H1 (cell line): Measurements from ENCODE around the gene C19orf12. TPM values are rescaled to one million over a fixed set of nuclear protein-coding genes. Genes with fewer than 3 reads are reported as not detected.

Experiments used
- CHD2 ChIP-seq: IDR thresholded peaks from 2 replicates; pipeline ENCODE4 v1.6.1; 2012; ENCODE audit warnings: low read length, improper control_type of control experiment
- FOSL1 ChIP-seq: IDR thresholded peaks from 2 replicates; pipeline ENCODE4 v1.6.1; 2011; ENCODE audit warnings: mild to moderate bottlenecking, low read depth, low read length, moderate library complexity; ENCODE audit not compliant: insufficient read depth
- GTF2F1 ChIP-seq: IDR thresholded peaks from 2 replicates; pipeline ENCODE4 v1.6.1; 2012; ENCODE audit warnings: low read depth, low read length, improper control_type of control experiment, borderline replicate concordance
- HDAC6 ChIP-seq: IDR thresholded peaks from one replicate; pipeline ENCODE4 v1.7.1; 2012; ENCODE audit warnings: low read depth, mild to moderate bottlenecking, inconsistent platforms, low read length, moderate library complexity
- KDM1A ChIP-seq: fragments of 200-600, 300-600 bp; sonication (generic); IDR thresholded peaks from 2 replicates; pipeline ENCODE4 v1.7.1; 2016; ENCODE audit warnings: mild to moderate bottlenecking, low read length, borderline replicate concordance
- POLR2AphosphoS5 ChIP-seq: IDR thresholded peaks from 2 replicates; pipeline ENCODE4 v1.6.1; 2011; ENCODE audit warnings: low read depth, low read length
- SUZ12 ChIP-seq: fragments of 200-600 bp; sonication (generic); IDR thresholded peaks from 2 replicates; pipeline ENCODE4 v1.6.1; 2012; ENCODE audit warnings: mild to moderate bottlenecking, inconsistent platforms, low read length, moderate library complexity, mixed read lengths
- polyA plus RNA-seq, 7 experiments: library from polyadenylated mRNA; depleted of rRNA in 3 of 7; stranded (reverse) in 5 of 7; unstranded in 2 of 7; fragments of >200 nt in 5 of 7; fragments of 200-250 nt in 2 of 7; gene quantifications; 1 replicate in 5 of 7; 2 replicates in 1 of 7; 4 replicates in 1 of 7; pipeline versions ENCODE4 v1.2.1 to v1.2.3, GENCODE V29; 2011 to 2013; ENCODE audit warnings: missing spikeins in 2 of 7, mixed read lengths in 2 of 7
- total RNA-seq: library from RNA; stranded (reverse); fragmentation: NEBNext Ultra II Directional; extraction: Animal tissue kit (Norgen Biotek cat#: 25700); gene quantifications from 2 replicates; pipeline ENCODE4 v1.2.1, GENCODE V29; 2021
- TF ChIP-seq, protein P1 (sequence below): IDR thresholded peaks from 2 replicates; pipeline ENCODE4 v1.6.1; 2011; ENCODE audit warnings: low read depth, mild to moderate bottlenecking, low read length; ENCODE audit not compliant: insufficient read depth

The C19orf12 gene
- total and polyA plus RNA-seq, 2 of the 8 experiments (the other 6 are each of a cell fraction or from before 2014, with no cell fraction given), result 10.7 to 11.9 TPM

- TF ChIP-seq, protein P1, sequence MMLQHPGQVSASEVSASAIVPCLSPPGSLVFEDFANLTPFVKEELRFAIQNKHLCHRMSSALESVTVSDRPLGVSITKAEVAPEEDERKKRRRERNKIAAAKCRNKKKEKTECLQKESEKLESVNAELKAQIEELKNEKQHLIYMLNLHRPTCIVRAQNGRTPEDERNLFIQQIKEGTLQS, result no peak
- TF ChIP-seq GTF2F1 (no peak), POLR2AphosphoS5 (no peak), FOSL1 (no peak), KDM1A (no peak), HDAC6 (no peak), SUZ12 (no peak), CHD2 (no peak)
- TF ChIP-seq, all 59 proteins: peak for 0
Measured at GRCh38 chr19:29727906-29728305, 12.8 kb upstream of the C19orf12 start (continued).
